GM23338 (cell line): Measurements from ENCODE around the gene LMNA.

Experiments
- CREB1 ChIP-seq: fragments of 250-450 bp; sonication (Bioruptor Pico); IDR thresholded peaks from 2 replicates; pipeline ENCODE4 v1.5.0; 2020; ENCODE audit warnings: low read depth, mild to moderate bottlenecking, moderate library complexity
- CTCF ChIP-seq, 2 experiments: fragments of 200-600 bp in 1 of 2; sonication (generic) in 1 of 2; conservative IDR thresholded peaks; 2 replicates each; pipeline versions ENCODE4 v1.5.1 to v1.6.1; 2016 to 2017; ENCODE audit warnings: antibody characterized with exemption in 2 of 2, low read depth in 2 of 2, mild to moderate bottlenecking in 2 of 2, moderate library complexity in 1 of 2
- EZH2 ChIP-seq: fragments of 200-600 bp; sonication (generic); IDR thresholded peaks from one replicate; pipeline ENCODE4 v1.8.0; 2017; ENCODE audit warnings: antibody characterized with exemption, mild to moderate bottlenecking, low read depth; ENCODE audit not compliant: unreplicated experiment
- EZH2phosphoT487 ChIP-seq: fragments of 200-600 bp; sonication (generic); IDR thresholded peaks from one replicate; pipeline ENCODE4 v1.8.1; 2018; ENCODE audit warnings: antibody characterized with exemption; ENCODE audit not compliant: unreplicated experiment
- JUNB ChIP-seq: IDR thresholded peaks from one replicate; pipeline ENCODE4 v1.6.1; 2016; ENCODE audit warnings: antibody characterized with exemption; ENCODE audit not compliant: unreplicated experiment
- POLR2AphosphoS5 ChIP-seq: IDR thresholded peaks from 2 replicates; pipeline ENCODE4 v1.6.1; 2016; ENCODE audit warnings: antibody characterized with exemption, low read depth
- ZNF114 ChIP-seq: fragments of 250-450 bp; sonication (Bioruptor Pico); IDR thresholded peaks from 2 replicates; pipeline ENCODE4 v1.5.0; 2020; ENCODE audit warnings: mild to moderate bottlenecking, moderate library complexity
- ZNF331 ChIP-seq: fragments of 250-450 bp; sonication (Bioruptor Pico); IDR thresholded peaks from 2 replicates; pipeline ENCODE4 v1.5.0; 2020; ENCODE audit warnings: low read depth, mild to moderate bottlenecking, moderate library complexity

GRCh38 chr1:156163712-156164111 is 49.2 kb downstream of the LMNA start:
- TF ChIP-seq EZH2phosphoT487 (no peak), JUNB (no peak), POLR2AphosphoS5 (no peak), ZNF114 (CRISPR knock-in tag) (no peak), CTCF (conservative IDR thresholded peaks at IDR 0.05; ENCODE audit: low read depth in 2 of 2) (no peak), ZNF331 (no peak), EZH2 (no peak), CREB1 (CRISPR knock-in tag) (no peak)
